M059J (cell line): ENCODE measurements around the gene GABRB2. TPM values are rescaled to one million over a fixed set of nuclear protein-coding genes. Genes with fewer than 3 reads are reported as not detected.

ENCODE experiments used
- DNase-seq: peaks from one replicate; pipeline ENCODE4 v3.0.0-alpha.2; 2012; ENCODE audit warnings: low read depth
- total RNA-seq: library from RNA; depleted of rRNA; stranded (reverse); fragments of >200 nt; shearing (Covaris generic); gene quantifications from 2 replicates; pipeline ENCODE4 v1.2.3, GENCODE V29; 2014

Gene GABRB2
- total RNA-seq, 1 experiment from 2014 or later = not detected

- no peak for DNase-seq
Measured at GRCh38 chr5:161471211-161471950, 75.1 kb downstream of the GABRB2 start.

GRCh38 chr5:161467703-161468102 is 78.8 kb downstream of the GABRB2 start:
- no peak for DNase-seq

GRCh38 chr5:161460741-161461140 is 85.8 kb downstream of the GABRB2 start:
- DNase-seq = no peak

- no peak for DNase-seq
Measured at GRCh38 chr5:161446655-161447054, 99.9 kb downstream of the GABRB2 start.

GRCh38 chr5:161442471-161442870 is 104.1 kb downstream of the GABRB2 start:
- DNase-seq = no peak

GRCh38 chr5:161432798-161433197 is 113.7 kb downstream of the GABRB2 start:
- no peak for DNase-seq

GRCh38 chr5:161431963-161432362 is 114.6 kb downstream of the GABRB2 start:
- no peak for DNase-seq

GRCh38 chr5:161421067-161421466 is 125.5 kb downstream of the GABRB2 start:
- DNase-seq = no peak

- DNase-seq = no peak
Measured at GRCh38 chr5:161420521-161420920, 126.0 kb downstream of the GABRB2 start.

GRCh38 chr5:161414896-161415295 is 131.6 kb downstream of the GABRB2 start:
- no peak for DNase-seq

GRCh38 chr5:161414037-161414436 is 132.5 kb downstream of the GABRB2 start:
- no peak for DNase-seq

- no peak for DNase-seq
Measured at GRCh38 chr5:161412792-161413191, 133.7 kb downstream of the GABRB2 start.

GRCh38 chr5:161411156-161411555 is 135.4 kb downstream of the GABRB2 start:
- DNase-seq = no peak

GRCh38 chr5:161410640-161411039 is 135.9 kb downstream of the GABRB2 start:
- no peak for DNase-seq

- DNase-seq = no peak
Measured at GRCh38 chr5:161409471-161409870, 137.1 kb downstream of the GABRB2 start.

GRCh38 chr5:161406880-161407279 is 139.6 kb downstream of the GABRB2 start:
- no peak for DNase-seq

- no peak for DNase-seq
Measured at GRCh38 chr5:161403996-161404395, 142.5 kb downstream of the GABRB2 start.

- DNase-seq = no peak
Measured at GRCh38 chr5:161403121-161403520, 143.4 kb downstream of the GABRB2 start.

- DNase-seq = no peak
Measured at GRCh38 chr5:161400583-161400982, 145.9 kb downstream of the GABRB2 start.

GRCh38 chr5:161399996-161400562 is 146.4 kb downstream of the GABRB2 start:
- no peak for DNase-seq

GRCh38 chr5:161397448-161397847 is 149.1 kb downstream of the GABRB2 start:
- DNase-seq = no peak

GRCh38 chr5:161396171-161396570 is 150.4 kb downstream of the GABRB2 start:
- DNase-seq = no peak

GRCh38 chr5:161391724-161392123 is 154.8 kb downstream of the GABRB2 start:
- DNase-seq = no peak

GRCh38 chr5:161391016-161391415 is 155.5 kb downstream of the GABRB2 start:
- no peak for DNase-seq
